Endothelial cell of hepatic sinusoid (primary cell): ENCODE results near the gene MLEC.

Source experiments
- in situ Hi-C: cut with HindIII; loops from 2 replicates; pipeline ENCODE4 v1.10.0; 2017; ENCODE audit warnings: low sequenced_read_pairs

MLEC gene, protein sequence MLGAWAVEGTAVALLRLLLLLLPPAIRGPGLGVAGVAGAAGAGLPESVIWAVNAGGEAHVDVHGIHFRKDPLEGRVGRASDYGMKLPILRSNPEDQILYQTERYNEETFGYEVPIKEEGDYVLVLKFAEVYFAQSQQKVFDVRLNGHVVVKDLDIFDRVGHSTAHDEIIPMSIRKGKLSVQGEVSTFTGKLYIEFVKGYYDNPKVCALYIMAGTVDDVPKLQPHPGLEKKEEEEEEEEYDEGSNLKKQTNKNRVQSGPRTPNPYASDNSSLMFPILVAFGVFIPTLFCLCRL

DNA sequence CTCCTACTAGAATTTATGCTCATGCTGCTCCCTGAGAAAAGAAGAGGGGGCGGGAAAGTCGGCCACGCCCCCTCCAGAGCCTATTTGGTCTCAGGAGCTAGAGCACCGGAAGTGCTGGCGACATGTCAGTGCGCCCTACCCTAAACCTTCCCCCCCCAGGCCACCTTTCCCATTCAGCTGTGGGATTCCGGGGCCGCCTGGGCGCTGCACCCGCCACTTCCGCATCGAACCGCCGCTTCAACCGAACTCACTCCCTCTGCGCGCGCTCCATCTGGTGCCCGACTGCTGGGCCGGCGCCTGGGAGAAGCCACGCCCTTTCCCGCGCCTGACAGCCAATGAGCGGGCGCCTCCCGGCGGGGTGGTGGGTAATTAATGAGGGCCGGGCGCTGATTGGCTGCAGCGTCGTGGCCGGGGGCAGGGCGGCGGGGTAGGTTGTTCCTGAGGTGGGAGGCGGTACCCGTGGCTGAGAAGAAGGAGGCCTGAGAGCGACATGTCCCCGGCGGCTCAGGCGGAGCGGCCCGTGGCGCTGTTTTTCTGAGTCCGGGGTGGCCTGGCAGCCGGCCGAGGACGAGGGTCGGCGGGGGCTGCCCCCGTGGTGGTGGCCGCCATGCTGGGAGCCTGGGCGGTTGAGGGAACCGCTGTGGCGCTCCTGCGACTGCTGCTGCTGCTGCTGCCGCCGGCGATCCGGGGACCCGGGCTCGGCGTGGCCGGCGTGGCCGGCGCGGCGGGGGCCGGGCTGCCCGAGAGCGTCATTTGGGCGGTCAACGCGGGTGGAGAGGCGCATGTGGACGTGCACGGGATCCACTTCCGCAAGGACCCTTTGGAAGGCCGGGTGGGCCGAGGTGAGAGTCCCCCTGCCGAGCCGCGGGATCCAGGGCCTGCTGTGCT is at the start of gene MLEC:
Gene MLEC (plus strand): TSS at position 460 of the 888 bp plus-strand sequence. CDS start 148 bp downstream, at position 608.
- in situ Hi-C loops = no loop called here

DNA sequence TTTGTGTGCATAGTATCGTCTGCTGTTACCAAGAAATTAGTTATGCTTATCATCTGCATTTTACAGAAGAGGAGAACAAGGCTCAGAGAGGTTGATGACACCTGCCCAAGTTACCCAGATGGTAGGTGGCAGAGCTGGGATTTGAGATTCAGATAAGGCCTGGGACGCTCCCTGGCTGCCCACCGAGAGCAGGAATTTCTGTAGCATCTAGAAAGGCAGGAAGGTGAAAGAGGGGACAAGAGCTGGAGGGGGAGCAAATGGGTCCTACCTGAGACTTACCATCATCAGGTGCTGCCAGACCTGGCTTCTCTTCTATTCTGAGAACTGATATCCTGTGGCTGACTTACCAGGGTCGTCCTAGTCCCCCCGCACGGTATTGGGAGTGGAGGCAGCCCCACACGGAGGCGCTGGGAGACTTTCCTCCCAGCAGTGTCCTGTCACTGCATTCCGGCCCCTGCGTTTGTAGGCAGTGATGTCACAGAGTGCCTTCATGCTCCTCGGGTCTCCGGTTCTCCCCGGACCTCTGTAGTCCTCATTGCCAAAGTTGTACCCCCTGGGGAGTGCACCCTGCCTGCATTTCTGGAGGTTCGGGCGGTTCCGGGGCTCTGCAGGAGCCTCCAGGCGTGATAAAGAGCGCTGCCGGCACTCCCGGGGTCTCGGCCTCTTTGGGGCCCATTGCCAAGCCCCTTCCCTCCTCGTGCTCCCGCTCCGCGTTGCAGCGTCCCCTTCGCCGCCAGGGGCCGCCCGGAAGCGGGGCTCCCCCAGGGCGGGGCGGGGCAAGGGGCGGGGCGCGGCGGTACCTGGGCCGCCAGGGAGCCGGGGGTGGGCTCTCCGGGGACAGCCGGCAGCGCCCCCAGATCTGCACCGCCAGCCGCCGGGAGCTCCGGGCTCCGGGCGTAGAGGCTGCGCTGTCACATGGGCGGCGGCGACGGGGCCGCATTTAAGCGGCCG is 46.9 kb upstream of the MLEC start, which contains the start of gene CABP1:
Gene CABP1 (plus strand): TSS at position 856 of the 951 bp plus-strand sequence. CDS start 60 bp downstream, at position 916.
- in situ Hi-C loops = no loop called here

DNA sequence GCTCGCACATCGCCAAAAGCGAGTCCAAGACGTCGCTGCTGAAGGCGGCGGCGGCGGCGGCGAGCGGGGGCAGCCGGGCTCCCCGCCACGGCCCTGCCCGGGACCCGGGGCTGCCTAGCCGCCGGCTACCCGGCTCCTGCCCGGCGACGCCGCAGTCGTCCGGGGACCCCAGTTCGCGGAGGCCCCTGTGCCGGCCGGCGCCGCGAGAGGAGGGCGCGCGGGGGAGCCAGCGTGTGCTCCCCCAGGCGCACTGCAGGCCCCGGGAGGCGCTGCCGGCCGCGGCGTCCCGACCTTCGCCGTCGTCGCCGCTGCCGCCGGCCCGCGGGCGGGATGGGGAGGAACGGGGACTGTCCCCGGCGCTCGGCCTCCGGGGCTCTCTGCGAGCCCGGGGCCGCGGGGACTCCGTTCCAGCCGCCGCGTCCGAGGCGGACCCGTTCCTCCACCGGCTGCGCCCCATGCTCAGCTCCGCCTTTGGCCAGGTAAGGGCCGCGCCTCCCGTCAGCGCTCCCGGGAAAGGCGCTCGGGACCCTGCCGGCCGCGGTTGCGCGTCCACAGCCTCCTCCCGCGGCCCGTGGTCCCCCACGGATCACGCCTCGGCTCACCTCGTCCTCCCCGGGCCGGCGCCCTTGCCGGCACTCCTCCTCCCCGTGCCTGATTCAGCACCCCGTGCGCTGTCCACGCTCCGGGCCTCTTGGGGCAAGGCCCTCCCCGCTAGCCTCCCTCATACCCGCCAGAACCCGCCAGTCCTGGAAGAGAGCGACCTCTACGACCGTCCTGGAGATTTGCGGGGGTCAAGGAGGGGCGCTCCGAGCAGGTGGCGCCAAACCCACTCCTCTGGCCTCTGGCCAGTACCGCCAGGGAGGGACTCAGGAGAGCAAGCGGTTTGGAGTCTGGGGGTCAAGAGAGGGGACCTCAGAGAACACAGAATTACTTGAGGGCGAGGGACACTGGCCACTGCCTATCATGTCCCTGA is 45.8 kb upstream of the MLEC start:
- in situ Hi-C loops = no loop called here

DNA sequence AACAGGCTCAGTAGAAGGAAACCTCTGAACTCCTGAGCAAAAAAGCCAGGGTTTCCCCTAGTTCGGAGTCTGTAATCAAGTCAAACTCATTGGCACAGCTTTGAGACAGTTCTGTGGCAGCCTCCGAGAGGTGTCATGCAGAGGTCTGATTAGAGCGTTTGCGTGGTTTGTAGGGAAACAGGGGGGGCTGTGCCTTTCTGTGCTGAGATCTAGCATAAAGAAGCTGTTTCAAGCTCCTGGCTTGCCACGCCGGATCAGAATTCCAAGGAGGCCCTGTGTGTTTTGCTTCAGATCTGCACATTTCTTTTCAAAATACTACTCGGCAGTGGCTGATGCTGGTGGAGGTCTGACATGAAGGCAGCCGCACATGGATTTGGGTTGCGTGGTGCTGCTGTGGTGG is 44.8 kb upstream of the MLEC start:
- in situ Hi-C loops = no loop called here

DNA sequence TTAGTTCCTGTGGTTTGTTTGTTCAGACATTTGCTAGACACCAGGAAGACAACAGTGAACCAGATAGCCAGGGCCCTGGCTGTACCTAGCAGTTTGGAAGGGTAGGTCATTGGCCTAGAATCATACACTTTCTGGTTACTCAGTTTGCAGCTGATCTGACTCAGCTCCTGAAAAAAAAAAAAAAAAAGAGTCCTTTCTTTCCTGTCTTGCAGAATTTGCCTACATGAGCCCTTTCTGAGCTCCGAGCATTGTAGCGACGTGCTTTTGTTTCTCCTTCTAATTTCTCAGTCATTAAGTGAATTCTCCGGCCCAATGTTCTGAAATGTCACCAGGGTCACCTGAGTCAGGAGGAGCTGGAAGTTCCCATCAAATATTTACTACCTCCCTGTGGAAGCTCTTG is 44.1 kb upstream of the MLEC start:
- in situ Hi-C loops = no loop called here

DNA sequence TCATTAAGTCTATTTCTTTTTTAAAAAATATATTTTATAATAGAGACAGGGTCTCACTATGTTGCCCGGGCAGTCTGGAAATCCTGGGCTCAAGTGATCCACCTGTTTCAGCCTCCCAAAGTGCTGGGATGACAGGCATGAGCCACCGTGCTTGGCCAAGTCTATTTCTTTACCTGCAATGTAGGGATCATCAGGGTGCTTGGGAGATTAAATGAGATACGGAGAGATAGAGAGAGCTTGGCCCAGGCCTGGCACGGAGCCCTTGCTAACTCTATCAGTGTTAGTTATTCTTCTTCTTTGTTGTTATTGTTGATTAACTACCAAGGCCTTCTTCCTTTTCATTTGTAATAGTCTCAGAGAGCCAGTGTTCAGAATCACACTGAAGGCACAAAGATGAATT is 43.4 kb upstream of the MLEC start:
- in situ Hi-C loops = no loop called here

DNA sequence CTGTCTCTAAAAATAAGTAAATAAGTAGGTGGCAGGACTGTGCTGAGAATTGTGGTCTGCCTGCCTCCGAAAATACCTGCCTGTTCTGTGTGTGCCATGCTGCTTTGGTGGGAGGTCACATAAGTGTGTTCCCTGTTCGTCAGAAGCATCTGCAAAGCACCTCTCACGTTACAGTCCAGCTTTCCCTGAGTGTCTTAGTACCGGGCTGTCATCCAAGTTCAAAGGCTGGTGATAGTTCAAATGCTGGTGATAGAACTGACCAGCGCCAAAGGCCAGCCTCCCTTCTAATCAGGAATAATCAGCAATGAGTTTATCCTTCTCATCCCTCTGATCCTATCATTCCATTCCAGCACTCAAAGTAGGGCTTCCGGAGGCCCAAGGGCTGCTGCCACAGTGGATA is 40.9 kb upstream of the MLEC start:
- in situ Hi-C loops = loop anchor here (5.0 kb wide), 3 partner anchors 44 to 81 kb away; partner anchors contain the start of gene ACADS

DNA sequence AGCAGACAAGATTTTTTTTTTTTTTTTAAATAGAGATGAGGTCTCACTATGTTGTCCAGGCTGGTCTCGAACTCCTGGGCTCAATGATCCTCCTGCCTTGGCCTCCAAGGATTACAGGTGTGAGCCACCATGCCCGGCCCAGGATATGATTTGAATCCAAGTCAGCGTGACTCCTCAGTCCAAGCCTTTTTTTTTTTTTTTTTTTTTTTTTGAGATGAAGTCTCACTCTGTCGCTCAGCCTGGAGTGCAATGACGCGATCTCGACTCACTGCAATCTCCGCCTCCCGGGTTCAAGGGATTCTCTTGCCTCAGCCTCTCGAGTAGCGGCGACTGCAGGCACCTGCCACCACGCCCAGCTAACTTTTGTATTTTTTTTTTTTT is 39.6 kb upstream of the MLEC start:
- in situ Hi-C loops = loop anchor here (5.0 kb wide), 3 partner anchors 45 to 80 kb away; partner anchors contain the start of gene ACADS

DNA sequence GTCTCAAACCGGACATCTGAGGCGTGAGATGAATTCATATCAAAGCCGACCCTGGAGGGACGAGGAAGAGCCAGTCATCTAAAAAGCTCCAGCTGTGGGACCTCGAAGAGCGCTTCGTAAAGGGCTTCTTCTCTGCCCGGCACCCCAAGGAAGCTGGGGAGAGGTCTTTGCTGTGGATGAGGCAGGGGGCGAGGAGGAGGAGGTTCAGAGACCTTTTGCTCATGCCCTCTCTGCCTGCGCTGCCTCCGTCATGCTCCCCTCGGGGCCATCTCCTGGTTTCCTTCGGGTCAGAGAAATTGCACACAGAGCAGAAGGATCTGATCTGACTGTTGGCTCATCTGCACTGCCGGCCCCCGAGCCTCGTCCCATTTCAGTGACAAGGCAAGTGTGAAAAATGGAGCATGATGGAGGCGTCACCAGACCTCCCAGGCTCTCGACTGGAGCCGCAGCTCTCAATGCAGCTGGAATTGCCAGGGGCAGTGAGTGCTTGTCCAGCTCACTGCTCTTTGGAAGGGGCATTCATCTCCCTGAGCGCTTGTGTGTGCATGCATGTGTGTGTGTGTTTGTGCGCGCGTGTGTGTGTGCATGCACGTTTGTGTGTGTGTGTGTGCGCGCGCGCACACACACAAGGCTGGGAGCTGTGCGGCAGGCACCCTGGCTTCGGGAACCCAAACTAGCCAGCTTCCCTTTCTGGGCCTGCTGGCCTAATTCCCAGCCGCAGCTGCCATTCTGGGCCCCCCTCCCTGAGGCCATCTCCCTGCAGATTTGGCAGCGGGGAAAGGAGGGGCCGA is 37.3 kb upstream of the MLEC start:
- in situ Hi-C loops = loop anchor here (5.0 kb wide), 3 partner anchors 47 to 78 kb away; partner anchors contain the start of gene ACADS

DNA sequence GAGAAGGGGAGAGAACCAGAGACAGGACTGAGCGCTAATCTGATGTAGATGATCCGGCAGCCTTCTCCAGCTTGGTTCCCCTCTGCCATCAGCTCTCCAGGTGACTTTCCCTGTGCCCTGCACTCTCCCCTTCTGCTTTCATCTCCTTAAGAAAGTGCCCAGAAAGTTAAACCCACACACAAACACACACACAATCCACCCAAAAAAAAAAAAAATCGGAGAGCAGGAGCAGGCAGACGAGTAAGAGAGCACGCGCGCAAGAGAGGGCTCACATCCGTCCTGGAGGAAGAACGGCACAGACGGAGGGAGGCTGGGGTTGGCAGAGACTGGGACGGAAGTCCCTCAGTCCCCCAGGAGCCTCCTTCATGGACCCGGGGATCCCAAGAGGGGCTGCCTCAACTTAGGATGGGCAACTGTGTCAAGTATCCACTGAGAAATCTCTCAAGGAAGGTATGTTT is 36.7 kb upstream of the MLEC start:
- in situ Hi-C loops = no loop called here

DNA sequence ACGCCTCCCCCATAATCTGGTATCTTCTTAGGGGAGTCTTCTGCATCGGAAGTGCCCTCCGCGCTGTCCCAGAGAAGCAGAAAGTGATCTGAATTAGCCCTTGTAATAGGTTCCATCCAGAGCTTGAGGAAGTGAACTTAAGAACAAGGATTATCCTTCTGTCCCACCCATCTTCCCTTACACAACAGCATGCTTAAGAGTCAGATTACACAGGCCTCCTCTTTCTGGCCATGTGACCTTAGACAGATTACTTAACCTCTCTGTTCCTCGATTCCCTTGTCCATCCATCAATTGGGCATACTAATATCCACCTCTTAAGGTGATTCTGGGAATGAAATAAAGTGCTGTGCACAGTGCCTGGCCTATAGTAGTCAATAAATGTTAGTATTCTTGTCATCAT is 35.1 kb upstream of the MLEC start:
- in situ Hi-C loops = no loop called here

DNA sequence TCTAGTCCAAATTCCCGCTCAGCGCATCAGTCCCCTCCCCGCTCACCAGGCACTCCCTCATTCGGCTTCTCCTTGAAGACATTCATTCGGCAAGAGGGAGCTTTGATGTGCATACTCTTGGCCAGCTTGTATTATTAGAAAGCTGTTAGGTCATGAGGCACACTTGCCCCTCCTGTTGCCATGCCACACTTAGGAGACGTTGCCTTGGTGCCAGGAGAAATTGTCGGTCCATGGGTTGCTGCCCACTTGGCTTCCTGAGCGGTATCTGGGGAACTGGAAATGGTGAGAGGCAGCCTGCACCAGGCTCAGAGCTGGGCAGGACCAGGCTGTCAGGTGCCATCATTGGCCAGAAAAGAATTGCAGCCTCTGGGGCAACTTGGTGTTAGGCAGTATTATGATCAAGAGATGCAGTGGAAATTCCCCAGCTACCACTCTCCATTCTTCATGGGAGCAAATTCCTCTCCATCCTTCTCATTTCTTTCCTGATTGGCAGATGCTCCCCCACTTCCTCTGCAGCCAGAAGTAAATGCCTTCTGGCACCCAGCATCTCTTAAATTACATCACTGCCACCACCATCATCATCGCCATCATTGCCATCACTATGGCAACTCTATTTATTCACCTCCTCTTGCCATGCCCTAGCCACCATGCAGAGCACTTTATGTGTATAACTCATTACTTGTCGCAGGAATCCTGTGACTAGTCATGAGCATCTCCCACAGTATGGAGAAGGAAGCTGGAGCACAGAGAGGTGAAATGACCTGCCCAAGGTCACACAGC is 34.1 kb upstream of the MLEC start:
- in situ Hi-C loops = no loop called here

DNA sequence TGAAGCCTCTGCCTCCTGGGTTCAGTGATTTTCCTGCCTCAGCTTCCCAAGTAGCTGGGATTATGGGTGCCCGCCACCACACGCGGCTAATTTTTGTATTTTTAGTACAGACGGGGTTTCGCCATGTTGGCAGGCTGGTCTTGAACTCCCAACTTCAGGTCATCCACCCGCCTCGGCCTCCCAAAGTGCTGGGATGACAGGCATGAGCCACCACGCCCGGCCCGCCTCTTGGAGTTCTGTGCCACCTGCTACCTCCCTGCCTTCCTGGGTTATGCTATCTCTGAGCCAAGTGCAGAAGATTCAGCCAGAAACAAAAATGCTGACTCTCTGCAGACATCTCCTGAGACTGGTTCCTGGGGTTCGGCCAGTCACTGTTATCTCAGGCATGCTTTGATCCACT is 33.3 kb upstream of the MLEC start:
- in situ Hi-C loops = no loop called here

DNA sequence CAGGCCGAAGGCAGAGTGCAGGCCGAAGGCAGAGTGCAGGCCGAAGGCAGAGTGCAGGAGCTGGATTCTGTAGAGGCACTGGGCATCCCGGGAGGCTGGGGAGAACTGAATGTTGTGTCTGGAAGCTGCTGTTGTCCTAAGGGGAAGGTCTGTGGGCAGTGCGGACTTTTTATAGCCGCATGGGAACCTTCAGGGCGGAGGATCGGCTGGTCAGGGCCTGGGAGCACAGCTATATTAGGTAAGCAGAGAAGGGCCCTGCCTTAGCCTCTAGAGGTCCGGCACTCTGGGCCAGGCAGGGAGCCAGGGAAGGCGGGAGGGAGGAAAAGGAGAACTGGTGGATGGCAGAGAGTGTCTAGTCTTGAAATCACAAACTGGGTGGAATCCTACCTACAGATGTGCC is 32.3 kb upstream of the MLEC start:
- in situ Hi-C loops = no loop called here

DNA sequence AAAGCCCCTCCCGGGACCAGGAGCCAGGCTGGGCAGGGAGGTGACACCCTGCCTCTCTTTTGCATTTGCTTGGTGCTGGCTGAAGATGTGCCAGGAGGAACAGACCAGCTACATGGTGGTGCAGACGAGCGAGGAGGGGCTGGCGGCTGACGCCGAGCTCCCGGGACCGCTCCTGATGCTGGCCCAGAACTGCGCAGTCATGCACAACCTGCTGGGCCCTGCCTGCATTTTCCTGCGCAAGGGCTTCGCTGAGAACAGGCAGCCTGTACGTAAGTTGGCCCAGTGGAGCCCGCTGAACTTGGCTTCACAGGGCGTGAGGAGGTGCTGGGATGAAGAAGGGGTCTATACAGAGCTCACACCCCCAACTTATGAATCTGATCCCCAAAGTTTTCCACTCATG is 30.9 kb upstream of the MLEC start:
- in situ Hi-C loops = no loop called here

DNA sequence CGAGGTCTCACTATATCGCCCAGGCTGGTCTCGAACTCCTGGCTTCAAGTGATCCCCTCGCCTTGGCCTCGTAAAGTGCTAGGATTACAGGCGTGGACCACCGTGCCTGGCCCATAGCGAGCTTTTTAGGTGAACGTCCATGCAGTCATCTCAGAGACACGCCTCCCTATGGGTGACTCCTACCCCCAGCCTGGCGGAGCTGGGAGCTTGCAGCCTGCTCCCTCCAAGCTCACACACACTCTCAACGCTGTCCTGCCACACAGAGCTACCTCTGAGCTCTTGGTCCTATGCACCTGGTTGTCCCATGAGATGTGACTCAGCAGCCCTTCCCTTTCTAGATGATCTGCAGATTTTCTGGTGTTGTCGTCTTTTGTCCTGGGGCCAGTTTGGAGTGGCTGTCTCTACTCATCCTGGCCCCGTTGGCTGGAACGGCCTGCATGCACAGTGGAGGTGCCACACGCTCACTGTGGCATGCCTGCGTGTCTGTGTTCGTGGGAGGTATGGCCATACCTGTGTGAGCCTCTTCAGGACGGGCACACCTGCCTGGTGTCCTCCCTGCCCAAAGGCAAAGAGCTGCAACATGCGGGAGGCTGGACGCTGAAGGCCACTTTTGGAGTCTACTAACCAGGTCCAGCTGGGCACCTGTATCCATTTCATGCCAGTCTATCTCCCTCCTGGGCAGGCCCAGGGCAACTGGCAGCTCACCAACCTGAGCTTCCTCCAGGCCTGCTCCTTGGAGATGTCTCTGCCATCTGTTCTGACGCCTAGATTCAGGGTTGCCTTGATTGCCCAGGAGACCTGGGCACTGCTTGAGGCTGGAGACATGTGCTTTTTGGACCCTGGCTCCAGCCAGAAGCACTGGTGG is 28.4 kb upstream of the MLEC start:
- in situ Hi-C loops = no loop called here

DNA sequence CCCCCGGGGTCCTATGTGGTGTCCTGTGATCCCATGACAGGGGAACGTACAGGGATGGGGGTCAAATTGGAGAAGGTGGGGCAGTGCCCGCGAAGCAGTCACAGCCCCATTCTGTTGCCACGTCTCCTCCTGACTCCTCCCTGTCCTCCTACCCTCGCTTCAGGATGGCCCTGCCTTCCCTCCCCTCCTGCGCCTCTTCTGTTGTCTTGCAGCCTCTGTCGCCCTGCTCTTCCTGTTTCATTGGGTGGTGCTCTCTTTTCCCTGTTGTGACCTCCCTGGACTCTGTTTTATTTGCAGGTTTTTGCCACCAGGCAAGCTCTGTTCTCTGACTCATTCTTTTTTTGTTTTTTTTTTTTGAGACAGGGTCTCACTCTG is 27.8 kb upstream of the MLEC start:
- in situ Hi-C loops = no loop called here
